Testis (tissue), 2 donors: ENCODE results near the gene ITPKB.

Experiments
- POLR2A ChIP-seq: fragments of 450-650 bp; IDR thresholded peaks from one replicate; pipeline ENCODE4 v1.6.1; 2017; ENCODE audit warnings: antibody characterized with exemption, mild to moderate bottlenecking, moderate library complexity
- TF ChIP-seq, protein P1 (sequence below), 3 experiments: fragments of 450-650 bp in 2 of 3; fragments of 200-600 bp in 1 of 3; sonication (generic) in 1 of 3; IDR thresholded peaks; one replicate each; pipeline ENCODE4 v1.5.1; 2016 to 2019; ENCODE audit warnings: antibody characterized with exemption in 3 of 3, mild to moderate bottlenecking in 2 of 3, moderate library complexity in 1 of 3

DNA sequence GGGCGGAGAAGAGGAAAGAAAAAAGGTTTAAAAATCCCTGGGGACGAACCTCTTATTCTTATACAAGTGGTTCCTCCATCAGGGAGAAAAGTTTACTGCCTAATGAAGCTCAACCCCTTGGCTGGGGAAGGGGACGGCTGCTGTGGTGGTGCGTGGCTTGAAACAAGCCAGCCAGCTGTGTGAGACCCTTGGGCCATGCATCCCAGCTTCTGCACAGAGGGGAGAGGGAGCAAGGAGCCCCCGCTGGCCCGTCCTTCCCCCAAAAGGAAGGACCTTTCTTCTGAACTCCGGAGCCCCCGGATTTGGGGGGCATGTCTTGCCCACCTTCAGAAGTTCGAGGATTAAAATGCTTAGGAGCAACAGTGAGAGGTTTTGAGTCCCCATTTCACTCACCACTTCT is 123.2 kb downstream of the ITPKB start:
- TF ChIP-seq POLR2A, result no peak
- TF ChIP-seq, protein P1, sequence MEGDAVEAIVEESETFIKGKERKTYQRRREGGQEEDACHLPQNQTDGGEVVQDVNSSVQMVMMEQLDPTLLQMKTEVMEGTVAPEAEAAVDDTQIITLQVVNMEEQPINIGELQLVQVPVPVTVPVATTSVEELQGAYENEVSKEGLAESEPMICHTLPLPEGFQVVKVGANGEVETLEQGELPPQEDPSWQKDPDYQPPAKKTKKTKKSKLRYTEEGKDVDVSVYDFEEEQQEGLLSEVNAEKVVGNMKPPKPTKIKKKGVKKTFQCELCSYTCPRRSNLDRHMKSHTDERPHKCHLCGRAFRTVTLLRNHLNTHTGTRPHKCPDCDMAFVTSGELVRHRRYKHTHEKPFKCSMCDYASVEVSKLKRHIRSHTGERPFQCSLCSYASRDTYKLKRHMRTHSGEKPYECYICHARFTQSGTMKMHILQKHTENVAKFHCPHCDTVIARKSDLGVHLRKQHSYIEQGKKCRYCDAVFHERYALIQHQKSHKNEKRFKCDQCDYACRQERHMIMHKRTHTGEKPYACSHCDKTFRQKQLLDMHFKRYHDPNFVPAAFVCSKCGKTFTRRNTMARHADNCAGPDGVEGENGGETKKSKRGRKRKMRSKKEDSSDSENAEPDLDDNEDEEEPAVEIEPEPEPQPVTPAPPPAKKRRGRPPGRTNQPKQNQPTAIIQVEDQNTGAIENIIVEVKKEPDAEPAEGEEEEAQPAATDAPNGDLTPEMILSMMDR (IDR thresholded peaks at IDR 0.05), result no peak
